NCI-H748 treated with DMSO at 0.1 percent for 48 hours (cell line): ENCODE results near the gene AIG1.

Source experiments
- DNase-seq: peaks from one replicate; lab custom pipeline; 2025; lab: John Stamatoyannopoulos, UW

Gene AIG1

DNA sequence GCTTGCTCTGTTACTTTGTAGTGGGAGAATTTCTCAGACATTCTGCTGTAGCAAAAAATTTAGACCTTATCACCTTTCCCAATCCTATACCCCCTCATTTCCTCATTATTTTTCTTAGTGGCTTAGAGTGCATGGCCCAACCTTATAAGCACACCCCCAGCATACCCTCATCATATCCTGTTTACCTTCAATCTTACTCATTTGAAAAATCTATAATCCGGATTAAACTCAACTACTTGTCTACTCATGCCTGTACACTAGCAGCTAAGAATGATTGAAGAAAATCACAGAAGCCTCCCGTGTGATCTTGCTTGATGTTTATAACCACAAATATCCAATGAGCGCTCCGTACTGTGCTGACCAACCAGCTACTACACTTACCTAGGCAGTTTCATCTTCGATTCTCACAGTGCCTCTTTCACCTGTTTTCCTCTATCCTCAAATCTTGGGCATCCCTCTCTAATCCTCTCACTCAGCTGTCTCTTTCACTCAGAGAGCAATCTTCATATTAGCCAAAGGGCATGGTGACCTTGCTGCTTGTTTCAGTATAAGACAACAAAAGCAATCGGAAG is 36.6 kb downstream of the AIG1 start:
- DNase-seq, result no peak

DNA sequence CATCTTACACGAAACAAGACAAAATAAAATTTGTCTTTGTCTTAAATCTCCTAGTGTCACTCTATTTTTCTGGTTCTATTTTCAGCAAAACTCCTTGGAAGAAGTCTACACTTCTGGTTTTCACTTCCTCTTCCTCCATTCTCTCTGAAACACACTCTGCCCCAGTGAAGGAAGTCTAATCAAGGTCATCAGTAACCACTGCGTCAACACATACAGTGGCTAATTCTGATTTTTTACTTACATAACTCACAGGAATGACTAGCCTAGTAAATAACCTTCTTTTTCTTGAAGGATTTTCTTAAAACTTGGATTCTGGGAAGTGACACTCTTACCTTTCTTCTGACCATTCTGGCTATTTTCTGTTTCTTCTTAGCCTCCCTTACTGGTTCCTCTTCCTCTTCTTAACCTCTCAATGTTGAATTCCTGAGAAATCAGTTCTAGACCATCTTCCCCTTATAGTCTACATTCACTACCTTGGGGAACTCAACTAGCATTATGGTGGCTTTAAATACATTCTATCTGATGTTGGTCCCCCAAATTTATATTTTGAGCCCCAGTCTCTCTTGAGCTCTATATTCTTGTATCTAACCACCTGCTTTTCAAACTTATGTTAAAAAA is 37.5 kb downstream of the AIG1 start:
- DNase-seq, result no peak

DNA sequence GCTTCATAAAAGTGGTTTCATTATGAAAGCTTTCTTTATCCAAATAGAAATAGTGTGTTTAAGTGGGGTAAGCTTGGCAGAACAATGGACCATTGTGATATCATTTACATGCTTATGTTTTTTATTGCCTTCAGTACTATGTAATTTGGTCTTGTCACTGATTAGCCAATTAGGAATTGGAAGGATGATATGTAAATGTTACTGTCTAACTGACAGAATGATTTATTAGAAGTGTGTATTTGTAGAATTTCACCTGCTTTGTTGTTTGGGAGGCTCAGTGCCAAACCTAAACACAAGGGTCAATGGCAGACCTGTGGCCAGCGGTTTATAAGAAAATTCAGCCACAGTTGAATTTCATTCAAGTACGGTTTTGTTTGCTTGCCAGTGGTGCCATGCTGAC is 39.0 kb downstream of the AIG1 start:
- DNase-seq, result peak; percentile 42

DNA sequence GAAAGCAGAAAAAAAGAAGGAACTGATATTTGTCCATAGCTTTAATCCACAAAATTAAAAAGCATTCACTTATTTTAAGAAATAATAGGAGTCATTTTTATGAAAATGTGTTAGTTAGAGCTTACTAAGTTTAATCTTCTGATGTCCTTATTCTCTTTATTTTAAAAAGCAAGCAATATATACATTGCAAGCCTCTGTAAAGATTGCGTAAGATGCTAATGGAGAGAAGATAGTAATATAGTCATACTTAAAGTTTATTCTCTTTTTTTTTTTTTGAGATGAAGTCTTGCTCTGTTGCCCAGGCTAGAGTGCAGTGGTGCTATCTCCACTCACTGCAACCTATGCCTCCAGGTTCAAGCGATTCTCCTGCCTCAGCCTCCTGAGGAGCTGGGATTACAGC is 39.7 kb downstream of the AIG1 start:
- DNase-seq, result no peak

DNA sequence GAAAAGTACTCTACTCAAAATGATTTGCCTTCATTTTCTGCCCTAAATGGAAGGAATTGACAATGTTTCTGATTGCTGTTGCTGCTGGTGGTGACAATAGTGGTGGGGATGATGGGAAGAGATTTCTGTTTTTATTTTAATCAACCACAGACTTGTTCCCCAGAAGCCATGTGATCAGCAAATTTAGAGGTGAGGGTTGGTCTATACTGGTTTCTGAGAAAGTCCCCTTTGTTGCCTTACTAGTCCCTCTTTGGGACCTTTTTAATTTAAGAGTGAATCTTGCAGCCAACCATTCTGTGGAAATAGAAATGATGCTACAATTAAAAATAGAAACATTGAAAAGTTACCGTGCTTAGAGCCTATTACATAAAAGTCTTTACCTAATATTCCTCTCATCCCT is 43.2 kb downstream of the AIG1 start:
- DNase-seq, result no peak

DNA sequence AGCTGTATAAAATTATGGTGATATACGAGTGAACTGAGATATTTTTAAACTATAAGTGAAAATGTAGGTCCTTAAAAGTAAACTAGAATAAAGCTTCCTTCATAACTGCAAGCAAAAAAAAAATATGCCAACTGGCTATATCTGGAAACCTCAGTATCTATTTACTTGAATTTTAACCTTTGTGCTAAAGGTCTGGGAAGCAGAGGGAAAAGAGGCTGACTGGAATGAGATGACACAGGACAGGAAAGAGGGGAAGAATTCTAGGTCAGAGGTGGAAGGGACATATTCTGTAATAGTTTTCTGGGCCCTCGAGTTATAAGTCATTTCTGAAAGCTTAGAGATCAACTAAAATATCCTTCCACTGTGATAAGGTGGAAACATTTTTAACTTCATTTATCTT is 46.8 kb downstream of the AIG1 start:
- DNase-seq, result no peak

DNA sequence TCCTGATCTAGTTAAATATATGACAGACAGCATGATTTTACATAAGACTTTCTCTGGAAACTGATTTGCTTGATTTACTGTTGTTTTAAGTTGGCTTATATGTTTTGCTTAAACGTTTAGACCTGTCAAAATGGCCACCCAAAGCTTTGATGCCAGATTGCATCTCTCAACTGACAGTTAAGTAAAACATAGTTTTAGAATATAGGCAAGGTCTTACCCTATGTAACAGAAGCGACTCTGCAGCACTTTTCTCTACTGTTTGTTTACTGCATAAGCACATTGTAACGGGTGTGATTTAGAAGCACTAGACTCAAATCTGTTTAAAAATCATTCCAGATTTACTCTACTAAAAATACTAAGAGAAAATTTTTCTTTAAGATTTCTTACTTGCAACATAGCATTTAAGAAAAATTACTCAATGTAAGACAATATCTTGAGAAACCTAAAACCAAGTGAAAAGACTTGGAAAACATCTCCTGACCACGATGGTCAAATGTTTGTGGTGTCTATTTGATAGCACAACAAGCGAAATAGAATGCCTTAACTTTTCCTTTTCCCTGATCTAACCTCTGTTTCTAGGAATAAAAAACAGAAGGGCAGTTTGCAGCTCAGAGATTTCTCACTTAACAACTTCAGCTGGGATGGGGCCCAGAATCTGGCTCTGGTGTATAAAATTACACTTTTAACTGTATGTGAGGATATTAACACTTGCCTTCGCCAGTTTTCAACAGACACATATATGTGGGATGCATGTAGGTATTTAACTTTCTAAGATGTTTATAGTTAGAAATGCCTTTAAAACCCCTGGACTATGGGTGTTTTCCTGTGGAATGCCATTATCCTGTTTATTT is 47.4 kb downstream of the AIG1 start:
- no peak for DNase-seq

DNA sequence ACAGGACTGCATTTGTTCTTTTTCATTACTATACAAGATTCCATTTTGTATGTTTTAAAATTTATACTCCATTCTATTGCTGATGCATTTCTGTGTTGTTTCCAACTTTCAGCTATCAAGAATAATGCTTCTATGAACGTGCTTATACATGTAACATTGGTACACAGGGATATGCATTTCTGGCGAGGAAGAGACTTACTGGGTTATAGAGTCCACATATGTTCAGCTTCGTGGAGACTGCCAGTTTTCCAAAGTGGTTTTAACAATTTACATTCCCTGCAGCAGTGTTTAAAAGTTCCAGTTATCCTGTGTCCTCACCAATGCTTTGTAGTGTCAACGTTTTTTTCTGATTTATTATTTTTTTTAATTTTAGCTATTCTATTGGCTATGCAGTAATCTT is 48.5 kb downstream of the AIG1 start:
- no peak for DNase-seq

DNA sequence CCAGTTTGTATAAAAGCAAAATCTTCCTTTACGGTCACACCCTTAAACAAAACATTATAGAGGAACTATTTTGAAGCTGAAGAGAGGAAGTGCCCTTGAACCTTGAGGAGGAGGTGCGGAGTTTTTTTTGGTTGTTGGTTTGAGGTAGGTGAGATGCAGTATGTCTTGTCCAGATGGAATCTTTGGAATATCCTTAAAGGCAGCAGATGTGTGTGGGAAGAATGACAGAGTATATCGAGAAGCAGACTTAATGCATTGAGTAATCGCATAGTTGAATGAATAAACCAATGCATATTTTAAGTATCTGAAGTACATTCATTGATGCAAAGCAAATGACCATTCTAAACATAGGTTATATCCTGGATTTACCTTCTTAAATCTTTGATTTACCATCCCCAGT is 49.9 kb downstream of the AIG1 start:
- no peak for DNase-seq

DNA sequence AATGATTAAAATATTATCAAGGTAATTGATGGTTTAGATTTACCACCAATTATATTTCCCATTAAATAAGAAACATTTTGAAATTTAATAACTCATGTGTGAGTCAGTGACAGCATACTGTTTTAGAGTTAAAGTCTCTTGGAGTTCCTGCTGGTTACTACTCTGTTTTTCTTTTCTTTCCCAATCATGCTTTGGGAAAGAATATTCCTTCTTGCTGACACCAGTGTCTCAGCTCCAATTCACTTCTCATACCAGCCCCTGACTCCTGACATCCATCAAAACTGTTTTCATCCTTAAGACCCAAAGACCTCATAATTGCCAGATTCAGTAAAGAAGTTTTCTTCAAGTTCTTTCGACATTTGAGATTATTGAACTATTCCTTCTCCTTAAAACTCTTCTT is 50.3 kb downstream of the AIG1 start:
- no peak for DNase-seq

DNA sequence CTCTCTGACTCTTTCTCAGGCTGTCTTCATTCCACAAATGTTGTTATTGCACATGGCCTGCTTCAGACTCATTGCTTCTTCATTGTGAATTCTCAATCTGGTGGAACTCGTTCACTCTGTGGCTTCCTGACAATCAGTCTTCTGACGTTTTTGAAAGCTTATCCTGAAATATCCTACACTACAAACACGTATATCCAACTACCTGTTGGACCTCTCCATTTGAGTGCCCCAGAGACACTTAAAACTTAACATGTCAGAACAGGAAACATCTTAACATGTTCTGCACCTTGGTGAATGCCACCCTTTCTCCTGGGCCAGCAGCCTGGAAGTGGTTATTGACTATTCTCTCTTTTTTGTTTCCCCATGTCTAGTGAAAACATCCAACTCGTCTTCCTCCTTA is 50.8 kb downstream of the AIG1 start:
- no peak for DNase-seq

DNA sequence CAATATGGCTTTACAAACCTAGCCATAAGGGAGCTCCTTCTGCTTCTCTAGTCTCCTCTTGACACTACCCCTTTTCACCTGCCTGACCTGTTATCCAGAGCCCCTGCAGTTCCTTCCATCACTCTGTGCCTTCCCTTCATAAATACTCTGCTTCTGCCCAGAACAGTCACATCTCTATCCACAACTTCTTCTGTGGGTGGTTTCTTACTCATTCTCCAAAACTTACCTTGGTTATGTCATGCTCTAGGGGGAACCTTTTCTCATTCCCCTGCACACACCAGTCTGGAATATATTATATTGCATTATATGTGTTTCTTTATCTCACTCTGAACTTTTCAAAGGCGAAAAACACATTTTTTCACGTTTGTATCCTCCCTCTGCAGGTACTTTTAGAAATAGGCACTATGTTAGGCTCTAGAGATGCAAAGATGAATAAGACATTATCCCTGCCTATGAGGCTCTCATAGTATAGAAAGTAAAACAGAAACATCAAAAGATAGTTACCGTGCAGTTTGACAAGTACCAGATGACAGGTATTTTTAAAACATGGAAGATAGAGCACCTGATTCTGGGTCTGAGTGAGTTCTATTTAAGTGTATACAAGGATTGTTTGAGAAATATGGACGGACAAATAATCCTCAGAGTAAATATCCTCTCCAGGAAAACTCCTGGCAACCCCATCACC is 51.5 kb downstream of the AIG1 start:
- no peak for DNase-seq

DNA sequence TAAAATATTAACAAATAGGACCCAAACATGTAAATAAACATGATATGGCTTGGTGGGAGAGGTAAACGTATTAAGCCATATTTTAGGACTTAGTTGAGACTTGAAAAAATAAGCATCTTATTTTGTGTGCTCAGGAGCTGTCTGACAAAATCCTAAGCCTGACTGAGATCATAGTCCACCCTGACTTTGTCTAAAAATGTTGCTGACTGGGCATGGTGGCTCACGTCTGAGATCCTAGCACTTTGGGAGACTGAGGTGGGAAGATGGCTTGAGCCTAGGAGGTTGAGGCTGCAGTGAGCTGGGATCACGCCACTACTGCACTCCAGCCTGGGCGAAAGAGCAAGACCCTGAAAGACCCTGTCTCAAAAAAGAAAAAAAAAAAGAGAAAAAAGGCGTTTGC is 52.1 kb downstream of the AIG1 start:
- no peak for DNase-seq

DNA sequence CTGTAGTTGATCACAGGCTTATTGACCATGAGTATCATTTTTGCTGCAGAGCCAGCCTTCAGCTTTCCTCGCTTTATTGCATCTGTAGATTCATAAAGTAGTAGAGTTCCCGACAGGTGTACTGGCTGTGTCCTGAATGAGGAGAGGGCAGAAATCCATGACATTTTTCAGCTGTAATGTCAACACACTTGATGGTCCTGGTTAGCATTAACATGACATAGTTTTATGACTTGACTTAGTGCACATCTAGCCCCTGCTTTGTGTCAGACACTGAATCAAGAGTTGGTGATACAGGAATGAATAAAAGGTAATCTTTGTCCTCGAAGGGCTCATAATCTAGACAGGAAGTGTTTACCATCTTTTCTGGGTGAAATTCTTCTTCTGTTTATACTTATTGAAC is 55.0 kb downstream of the AIG1 start:
- DNase-seq, result no peak

DNA sequence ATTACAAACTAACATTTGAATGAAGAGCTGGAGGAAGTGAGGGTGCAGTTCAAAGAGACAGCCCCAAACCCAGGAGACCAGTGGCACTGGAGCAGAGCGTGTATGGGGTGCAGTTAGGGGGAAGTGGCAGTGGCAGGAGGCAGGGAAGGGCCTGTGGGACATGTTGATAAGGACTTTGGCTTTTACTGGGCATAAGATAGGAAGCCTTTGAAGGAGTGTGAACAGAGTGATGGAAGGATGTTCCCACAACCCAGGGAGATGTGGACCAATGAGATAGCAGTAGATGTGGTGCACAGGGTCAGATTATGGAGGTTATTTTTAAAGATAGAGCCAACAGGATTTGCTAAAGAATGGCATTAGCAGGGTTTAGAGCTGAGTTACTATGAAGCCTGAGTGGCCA is 56.4 kb downstream of the AIG1 start:
- no peak for DNase-seq

DNA sequence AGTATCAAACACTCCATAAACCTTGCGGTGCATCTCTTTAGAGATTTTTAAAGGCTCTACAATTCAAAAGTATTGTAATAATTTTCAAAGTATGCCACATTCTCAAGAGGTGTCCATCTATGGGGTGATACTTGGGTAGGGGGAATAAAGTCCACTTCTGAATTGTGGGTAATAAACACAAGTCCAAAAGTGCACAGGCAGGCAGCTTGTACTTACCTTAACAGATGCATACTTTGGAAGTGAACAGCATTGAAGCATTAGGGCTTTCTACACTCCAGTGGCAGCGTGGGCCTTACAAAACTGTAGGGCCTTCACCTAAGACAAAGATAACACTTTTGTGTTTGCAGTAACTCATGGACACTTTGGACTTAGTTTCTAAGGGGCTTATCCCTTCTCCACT is 58.6 kb downstream of the AIG1 start:
- DNase-seq, result no peak

DNA sequence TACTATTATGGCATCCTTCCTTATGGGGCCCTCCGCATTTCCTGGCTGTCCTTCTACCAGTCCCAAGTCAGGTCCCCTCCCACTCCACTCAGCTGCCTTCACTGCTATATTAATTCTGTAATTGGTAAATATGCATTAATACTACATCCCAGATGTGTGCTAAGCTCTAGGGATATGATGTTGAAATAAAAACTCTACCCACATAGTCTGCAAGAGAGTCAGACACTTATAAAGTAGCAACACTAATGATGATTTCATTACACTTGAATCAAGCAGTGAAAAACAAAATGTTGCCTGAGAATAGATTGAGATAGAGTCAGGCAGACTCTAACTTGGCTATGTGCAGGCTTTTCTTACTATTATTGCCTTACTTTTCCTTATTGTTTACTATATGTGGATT is 62.4 kb downstream of the AIG1 start:
- no peak for DNase-seq

DNA sequence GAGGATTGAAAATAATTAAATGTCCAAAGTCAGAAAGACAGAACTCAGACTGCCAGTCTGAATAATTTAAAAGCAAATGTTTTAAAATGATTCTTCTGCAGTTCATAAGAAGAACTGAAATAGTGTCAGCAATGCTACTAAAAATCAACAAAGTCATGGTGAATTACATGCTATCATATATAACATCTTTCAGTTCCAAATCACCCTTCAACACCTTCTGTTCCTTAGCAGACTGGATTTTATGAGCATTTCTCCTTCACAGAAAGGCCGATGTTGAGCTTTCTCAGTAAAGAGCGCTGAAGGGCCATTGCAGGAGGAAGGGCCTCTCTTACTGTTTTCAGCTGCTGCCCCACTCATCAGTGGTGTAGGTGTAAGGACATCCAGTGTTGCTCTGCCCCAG is 63.3 kb downstream of the AIG1 start:
- DNase-seq, result no peak

DNA sequence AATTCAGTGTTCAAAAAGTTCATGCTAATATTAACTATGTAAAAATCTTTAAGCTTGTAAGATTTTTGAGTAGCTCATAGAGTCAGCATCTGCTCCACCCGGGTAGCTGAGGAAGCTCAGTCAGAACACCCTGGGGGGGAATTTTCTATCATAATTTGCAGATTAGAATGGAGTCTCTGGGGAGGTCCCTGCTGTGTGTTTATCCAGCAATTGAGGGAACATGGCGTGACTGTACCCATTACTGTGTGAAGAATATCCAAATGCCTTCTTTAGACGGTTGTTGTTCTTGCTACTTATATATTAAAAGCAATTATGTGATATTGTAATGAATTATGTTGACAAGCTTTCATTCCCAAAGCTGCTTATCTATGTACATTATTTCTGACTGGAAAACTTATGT is 64.8 kb downstream of the AIG1 start:
- DNase-seq, result no peak

DNA sequence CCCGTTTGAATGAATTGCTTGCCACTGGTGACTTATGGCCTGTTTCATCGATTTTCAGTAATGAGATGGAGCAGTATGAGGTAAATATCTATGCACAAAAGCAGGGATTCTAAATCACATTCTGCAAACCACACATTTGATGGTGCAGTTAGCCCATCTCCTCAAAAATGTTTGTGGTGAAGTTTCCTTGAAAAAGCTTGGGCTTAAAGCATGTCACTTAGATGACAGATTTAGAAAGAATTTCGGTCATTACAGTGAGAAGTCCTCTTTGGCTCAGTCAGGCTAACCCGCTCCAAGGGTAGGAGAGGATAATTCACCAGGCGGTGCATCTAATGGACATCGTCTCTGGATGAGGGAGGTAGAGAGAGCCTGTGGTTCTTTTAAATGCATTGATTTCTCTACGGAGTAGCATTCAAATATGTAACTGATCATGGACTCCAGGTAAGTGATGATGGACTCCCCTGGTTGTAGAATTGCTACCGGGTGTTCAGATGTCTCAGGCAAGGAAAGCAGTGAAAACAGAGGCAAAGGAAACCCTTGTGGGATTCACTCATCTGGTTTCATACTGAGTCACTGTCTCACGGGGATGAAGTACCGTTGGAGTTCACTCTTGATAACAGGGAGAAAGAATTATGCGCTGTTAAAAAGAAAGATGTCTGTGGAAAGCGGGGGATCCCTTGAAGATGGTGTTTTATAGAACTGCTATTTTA is 65.3 kb downstream of the AIG1 start:
- no peak for DNase-seq

DNA sequence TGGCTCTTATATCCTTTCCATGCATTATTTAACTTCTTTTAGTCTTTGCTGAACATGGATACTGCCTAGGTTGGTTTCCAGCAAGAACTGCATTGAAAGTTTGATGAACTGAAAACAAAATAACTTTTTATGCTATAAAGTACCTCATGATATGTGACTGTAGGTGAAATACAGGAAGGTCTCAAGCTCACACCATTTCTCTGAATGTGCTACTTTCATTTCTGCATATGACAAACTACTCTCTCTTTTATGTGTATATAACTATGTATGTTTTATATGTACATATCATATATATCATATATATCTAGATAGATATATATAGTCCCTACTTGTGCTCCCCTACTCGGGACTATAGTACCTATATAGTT is 65.9 kb downstream of the AIG1 start:
- DNase-seq, result no peak

DNA sequence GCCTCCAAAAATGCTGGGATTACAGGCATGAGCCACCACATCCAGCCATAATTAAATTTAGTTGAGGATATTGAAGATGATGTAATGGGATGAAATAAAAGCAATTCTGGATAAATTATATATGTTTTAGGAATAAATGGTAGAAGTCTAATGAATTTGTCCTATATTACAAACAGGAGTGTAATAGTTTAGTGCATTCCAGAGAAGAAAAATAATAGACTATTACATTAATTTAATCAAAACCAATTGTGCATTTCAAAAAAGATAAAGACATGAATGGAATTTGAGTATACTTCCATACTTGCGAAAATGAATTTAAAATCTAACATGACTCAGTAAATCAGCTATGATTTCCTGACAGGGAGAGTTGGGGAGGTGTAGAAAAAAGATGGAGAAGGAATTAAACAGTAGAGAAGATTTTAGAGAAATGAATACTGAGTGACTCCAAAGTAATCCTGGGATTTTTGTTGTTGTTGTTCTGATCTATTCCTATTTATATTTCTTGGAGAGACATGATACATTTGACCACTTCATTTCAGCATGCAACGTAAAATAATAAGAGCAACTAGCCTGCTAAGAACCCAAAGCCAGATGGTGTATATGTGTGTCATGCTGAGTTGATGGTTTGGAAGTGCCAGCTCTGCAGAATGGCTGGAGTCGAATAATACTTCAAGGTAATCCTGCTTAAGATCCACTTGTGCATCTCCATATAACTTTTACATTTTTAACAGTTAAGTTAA is 67.4 kb downstream of the AIG1 start:
- DNase-seq, result no peak
